IPS DF 19.7 (cell line): ENCODE results near the gene AP1G2.

Experiments
- DNase-seq: peaks from one replicate; pipeline ENCODE4 v3.0.0-alpha.2; 2013; ENCODE audit warnings: low read depth, low spot score

Gene AP1G2

DNA sequence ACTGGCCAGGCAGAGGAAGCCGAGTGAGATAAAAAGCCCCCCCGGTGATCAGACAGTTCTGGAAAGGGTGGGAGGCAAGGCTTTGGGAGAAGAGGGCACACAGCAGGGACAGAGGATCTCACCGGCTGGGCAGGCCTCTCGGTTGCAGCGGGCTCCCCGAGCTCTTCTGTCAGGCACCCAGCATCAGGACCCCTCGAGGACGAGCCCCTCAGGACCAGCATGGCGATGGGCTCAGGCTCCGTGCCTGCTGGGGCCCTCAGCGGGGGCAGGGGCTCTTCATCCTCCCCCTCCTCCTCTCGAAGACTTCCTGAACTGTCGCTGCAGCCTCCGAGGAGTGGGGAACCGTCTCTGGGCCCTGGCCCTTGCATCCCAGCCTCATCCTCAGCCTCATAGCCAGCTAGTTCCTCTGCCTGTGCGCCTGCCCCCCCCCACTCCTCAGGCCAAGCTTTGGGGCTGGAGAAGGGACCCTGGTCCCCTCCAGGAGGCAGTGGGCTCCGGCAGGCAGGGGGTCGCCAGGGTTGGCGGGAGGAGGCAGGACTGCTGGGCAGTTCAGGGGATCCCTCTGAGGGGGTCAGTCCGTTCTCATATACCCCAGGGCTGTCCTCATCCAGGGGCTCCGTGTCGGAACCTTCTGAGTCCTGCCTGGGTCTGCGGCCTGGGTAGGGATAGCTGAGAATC, 3.4 kb upstream of the AP1G2 start:
- no peak for DNase-seq

DNA sequence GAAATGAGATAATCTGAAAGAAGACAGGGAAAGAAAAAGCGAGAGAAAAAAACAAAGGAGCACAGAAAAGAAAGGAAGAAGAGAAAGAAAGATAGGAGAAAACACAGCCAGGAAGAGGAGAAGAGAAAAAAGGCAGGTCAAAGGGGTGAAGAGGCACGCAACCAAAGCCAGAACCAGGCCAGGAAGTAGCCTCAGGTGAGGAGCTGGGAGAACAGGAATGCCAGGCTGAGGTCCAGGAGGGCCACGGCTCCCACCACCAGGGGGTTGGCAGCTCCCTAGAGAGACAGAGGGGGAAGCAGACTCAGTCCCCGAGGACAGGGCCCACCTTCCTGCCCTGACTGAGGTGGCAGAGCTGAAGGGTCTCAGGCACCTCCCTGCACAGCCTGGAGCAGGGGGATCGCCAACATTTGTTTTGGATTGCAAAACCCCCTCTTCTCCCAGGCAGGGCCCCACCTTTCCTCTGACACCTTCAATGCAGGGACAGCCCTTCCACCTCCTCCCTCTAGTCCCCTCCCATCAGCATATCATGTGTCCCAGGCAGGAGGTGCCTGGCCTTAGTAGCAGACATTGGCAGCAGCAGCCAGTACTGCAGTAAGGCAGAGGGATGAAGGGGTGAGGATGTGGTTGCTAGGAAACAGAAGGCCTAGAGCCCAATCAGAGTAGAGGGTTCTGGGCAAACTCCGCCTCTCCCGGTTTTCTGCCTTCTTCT, 2.0 kb upstream of the AP1G2 start:
- DNase-seq = no peak

DNA sequence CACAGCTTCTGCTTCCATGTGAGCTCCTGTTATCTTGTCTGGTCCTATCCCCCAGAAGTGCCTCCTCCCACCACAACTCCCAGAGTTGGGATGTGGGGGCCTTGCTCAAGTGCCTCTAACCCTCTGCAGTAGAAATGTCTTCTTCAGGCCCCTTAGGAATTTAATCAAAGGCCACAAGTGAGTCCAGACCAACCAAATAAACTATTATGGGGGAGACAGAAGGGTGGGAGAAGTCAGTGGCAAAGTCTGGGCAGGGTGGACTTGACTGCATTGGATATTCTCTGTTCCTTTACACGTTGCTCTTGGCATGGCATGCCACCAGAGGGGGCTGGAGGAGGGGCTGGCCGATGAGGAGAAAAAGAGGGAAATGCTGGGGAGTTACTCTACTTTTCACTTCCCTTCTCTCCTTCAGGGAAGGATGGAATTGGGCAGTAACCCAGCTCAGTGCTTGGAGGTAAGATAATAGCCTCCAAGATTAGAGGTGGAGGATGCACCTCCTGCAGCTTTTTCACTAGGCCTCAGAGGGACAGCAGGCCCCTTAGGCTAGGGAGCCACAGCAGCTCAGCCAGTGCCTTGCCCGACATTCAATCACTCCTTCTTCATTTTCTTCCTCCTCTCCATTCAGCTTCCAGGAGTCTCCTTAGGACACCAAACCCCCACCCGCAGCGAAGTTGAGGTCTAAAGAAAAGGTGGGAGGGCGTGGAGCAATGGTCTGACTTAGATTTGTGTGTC, 1.2 kb upstream of the AP1G2 start:
- no peak for DNase-seq

DNA sequence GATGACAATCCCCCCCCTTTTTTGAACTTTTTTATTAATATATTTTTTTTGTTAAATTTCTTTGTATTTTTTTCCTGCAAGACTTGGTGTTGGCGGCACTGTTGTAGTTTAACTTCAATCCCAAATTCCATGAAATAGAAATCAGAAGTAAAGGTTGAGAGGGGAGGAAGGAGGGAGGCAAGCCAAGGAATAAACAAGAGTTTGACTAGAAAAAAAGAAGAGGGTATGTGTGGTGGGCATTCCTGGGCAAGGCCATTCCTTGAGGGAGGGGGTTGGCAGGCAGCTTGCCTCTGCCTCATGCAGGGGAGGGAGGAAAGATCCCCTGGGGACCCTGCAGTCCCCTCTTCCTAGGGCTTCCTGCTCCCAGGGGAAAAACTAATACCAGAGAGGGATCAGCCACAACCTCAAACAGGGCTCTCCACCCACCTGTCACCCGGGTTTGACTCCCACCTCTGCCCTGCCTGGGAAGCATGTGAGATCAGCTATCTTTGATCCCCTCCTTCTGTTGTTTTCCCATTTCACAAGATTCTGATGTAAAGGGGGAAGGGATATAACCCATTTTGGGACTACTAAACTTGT, 519 bp upstream of the AP1G2 start:
- DNase-seq = no peak

DNA sequence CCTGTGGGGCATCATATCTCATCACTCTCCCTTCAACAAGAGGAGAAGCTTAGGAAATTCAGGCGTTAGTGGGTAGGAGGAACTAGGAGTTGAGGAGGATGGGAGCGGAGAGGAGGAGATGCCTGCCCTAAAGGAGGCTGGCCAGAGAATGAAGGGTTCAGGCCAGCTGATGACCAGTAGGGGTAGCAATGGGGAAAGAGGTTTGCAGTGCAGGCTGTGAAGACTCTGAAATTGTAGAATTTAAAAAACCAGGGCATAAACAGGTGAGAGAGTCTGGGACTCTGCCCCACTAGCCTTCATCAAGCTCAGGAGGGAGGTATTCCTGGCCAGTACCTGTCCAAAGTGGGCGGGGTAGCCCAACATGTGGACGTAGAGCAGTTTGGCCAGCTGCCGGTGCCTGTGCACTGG, 809 bp downstream of the AP1G2 start:
- DNase-seq = no peak

DNA sequence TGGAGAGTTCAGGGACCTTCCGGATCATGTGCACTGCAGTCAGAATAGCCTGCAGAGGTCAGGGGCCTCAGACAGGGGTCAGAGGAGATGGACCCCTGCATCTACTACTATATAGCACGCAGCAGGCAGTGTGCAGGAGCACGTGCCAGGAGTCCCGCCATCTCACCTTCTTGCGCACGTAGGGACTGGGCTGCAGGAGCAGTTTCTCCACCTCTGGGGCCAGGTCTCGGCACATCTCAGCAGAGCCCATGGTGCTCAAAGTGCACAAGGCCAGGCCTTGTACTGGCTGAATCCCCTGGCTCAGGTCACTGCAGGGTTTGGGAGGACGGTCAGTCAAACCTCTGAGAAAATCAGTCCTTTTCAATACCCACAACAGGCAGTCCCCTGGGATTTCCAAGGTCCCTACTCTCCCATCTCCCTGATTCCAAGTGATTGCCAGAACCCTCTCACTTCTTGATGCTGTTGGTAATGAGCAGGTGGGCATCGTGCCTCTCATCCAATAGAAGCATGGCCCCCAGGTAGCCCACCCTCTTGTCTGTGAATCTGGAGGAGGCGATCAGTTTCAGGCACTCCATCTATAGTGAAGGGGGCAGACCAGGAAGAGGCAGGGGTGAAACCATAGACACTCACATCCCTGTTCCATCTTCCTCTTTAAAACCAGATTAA, 1.3 kb downstream of the AP1G2 start:
- no peak for DNase-seq

DNA sequence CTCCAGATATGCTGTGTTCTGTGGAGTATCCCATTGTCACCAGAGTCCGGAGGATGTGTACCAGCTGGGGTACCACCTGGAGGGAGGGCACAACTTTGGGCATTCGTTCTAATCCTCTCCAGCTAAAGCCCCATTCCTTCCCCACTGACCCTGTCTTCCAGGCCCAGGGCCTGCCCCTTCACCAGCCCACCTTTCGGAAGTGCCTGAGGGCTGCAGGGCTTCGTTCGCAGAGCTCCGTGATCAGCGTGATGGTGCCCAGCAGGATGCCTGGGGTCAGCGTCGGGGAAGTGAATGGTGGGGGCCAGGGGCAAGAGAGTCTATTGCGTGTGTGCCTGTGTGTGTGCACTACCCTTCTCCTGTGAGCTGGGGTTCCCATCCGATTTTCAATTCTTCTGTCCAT, 2.0 kb downstream of the AP1G2 start:
- DNase-seq = no peak

DNA sequence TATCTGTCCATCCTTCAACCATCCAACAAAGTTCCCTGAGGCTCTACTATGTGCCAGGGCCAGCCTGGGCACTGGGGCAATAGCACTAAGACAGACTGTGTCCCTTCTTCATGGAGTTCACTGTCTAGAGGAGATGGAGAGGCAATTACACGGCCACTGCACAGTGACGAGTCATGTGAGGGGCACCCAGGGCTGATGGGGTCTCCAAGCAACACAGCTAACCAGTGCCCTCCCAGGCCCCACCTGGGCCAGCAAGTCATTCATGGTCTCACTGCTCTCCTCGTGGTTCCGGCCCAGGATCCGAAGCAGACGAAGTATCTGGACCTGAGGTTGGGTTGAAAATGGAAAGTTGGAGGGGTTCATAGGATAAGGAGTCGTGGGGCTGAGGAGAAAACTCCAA, 2.7 kb downstream of the AP1G2 start:
- no peak for DNase-seq

DNA sequence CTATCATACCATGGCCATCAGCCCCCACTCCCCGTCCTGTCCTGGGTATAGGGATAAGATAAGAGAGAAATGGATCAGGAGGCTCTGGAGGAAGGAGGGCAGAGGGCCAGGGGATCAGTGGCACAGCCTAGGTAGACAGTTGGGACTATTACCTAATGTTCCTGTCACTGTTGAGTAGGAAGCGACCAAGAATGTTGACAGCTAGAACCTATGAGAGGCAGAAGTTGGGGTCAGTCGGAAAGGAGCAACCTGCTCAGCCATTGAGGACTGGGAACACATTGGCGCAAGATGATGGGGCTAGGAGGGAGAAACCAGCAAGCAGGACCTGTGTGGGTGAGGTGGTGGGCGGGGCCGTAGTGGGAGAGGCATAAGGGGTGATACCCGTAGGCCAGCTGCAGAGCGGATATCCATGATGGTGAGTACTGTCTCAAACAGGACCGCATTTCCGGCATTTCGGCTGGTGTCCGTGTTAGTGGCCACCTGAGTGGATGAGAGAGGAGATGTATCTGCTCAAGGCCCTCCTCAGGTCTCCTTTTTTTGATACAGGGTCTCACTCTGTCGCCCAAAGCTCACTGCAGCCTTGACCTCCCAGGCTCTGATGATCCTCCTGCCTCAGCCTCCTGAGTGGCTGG, 3.3 kb downstream of the AP1G2 start:
- DNase-seq = no peak

DNA sequence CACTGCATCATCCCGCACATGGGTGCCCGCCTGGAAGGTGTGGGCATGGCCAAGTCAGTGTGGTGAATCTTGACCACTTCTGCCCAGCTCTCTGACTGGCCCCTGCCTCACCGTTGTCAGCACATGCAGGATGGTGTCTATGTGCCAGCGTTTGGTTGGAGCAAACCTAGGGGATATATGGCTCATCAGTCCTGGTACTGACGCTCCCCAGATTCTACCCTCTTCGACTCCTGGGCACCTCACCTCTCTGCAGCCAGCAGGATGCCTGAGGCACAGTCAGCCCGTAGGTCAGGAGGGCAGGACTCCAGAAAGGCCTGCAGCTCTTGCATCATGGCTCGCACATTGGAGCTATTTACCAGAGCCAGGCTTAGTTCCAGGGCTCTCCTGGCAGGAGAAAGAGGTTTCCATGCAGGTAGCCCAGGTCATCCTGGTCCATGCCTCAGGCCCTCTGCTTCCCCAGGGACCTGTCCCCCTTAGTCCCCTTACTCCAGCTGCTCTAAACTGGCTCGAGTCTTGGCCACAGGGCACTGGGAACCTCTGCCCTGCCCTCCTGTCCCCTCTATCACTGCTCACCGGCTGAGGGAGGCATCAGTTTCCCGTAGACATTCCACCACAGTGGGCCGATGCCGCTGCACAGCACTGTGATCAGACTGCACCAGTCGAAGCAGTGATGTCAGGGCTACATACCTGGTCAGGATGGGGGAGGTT, 4.0 kb downstream of the AP1G2 start:
- no peak for DNase-seq

DNA sequence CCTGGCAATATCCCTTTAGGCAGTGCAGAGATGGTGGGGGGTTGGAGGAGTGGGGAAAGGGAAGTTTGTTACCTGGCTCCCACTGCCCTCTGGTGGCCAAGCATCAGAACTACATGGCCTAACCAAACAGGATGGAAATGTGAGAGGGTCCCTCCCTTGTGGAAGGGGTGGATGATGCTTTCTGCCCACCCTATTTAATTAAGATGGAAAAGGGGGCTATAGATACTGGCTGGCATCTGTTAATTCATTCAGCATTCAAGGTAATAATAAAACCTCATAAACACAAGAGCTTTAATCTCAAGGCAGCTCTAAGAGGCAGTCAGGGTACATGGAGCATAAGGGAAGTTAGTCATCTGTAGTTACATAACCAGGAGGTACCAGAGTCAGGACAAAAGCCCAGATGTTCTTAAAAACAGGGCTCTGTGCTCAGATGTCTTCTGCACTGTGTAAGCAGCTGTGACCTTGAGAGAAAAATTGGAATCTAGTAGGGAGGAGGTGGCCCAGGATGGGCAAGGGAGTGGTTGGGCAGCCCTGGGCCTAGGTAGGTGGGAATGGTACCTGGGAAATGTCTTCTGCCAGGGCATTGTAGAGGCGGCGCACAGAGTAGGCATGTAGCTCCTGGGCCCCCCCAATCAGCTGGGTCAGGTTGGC, 4.6 kb downstream of the AP1G2 start:
- no peak for DNase-seq

DNA sequence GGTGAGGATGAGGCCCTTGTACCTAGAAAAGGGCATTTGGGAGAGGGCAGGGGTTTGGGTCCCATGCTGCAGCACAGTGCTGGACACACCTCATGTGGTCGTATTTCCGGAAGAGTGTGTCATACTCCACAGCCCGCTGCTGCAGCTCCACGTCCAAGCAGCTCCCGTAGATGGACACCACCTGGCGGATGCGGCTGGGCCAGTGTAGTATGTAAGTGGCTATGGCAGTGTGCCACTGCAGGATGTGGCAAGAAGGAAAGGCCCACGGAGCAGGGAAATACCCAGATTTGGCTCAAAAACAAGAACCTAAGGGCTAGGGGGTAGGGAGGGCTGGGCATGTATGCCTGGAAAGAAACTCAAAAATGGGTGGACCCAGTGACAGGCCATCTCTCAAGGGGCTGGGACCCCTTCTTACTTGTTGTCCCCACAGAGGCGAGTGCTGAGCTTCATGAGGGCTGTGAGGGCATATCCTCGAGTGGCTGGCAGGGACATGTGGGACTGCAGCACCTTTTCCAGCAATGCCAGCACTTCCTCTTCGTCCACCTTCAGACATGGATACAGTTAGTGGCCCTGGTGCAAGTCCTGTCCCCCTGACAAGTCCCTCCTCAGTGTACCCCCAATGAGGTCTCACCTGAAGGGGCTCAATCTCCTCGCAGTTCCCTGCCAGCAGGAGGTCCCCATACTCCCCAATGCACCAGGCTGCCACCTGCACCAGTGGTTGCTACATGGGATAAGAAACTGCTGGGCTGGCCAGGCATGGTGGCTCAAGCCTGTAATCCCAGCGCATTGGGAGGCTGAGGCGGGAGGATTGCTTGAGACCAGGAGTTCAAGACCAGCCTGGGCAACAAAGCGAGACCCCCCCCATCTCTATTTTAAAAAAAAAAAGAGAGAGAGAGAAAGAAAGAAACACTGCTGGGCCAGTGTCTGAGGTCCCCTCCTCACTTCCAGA, 5.4 kb downstream of the AP1G2 start:
- DNase-seq = no peak

DNA sequence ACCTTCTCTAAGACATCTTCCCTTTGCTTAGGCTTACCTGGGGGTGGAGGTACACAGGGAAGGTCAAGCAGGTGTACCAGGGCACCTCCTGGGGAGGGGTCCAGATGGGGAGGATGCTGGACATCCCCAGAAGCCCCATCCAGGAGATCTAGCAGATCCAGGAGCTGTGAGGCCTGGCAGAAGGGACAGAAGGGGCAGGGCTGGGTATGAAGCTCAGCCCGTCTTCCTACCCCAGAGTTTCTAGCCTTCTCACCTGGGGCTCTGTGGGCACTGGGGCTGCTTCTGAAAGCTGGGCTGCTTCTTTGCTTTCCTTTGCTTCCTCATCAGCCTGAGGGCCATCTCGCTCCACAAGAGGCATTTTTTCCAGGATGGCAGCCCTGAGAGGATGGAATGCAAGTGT, 6.3 kb downstream of the AP1G2 start:
- no peak for DNase-seq

DNA sequence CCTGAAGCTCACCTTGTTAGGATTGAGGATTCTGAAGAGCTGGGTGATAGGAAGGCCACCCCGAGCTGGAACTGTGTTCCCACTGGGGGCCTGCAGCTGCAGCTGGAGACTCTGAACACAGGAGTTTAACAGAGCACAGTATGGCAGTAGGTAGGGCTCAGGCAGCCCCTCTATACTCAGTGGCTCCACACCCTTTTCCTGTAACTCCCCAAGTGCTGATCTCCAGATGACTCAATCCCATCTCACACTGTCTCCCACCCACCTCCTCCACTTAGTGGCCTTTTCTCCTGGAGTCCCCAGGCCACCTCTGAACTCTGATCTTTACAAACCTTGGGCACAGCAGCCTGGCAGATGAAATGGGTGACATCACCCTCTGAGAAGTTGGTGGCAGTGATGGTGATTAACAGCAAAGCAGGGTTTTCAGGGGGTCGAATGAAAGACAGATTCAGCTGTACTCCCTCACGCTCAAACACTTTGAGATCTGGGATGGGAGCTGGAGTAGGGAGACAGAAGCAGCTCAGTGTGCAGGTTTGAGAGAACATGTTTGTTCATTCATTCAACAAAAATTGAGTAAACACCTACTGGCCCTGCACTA, 7.6 kb downstream of the AP1G2 start:
- DNase-seq = no peak

DNA sequence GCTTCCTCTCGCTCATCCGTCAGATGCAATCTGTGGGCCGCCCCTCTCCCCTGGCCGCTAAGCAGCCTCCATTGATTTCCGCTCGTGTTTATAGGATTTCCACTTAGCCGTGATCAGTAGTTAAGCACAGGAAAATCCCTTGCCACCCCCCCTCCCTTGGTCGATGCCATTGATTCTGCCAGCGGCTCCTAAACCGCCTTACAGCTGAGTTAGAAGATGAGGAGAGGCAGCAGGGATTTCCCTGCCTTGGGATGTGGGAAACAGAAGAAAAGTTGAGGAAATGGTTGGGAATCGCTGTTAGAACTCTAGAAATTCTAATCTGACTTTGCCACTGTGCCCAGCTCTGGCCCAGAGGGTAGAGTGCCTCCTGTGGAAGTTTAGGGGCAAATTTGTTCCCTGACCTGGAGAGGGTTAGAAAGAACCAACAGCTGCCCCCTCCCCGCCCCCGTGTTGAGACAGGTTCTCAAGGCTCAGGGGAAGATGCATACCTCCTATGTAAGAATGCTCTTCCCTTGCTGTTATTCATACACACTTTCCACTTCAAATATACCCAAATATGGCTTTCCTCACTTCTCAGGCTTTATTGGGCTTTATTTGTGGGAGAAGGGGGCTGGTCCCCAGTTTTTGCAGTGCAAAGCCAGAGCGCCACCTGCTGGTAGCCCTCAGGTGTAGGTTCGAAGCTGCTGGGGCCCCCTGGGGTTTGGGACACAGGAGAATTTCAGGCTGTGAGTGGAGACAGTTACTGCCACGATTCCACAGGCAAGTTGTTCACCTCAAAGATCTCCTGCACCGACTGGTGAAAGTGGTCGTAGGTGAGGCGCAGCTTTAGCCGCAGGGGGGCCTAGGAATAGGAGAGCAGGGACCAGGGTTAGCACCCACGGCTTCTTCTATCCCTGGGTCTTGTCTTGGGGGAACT, 8.3 kb downstream of the AP1G2 start:
- no peak for DNase-seq

DNA sequence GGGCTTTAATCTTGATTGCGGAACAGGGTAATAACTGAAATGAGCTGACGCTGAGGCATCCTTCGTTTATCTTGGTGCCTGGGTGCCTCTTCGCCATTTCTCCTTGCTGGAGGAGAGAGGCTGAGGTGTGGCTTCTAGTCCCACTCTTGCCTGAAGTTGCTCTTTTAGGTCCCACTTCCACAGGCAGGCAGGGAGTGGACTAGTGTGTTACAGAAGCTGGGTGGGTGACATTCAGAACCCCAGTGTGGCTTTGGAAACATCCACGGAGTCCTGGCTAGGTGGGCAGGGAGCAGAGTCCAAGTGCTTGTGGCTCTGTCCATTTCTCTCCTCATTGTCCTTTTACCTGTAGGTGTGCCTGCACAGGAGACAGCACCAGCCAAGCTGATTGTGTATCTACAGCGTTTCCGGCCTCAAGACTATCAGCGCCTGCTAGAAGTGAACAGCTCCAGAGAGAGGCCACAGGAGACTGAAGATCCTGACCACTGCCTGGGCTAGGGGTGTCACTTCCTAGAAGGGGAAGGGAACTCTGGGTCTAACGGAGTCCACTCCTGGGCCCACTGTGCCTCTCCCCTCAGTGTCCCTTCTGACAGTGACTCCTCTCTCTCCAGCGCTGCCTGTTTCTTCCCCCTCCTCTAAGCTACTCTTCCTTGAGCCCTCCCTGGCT, 9.1 kb downstream of the AP1G2 start:
- DNase-seq = no peak

DNA sequence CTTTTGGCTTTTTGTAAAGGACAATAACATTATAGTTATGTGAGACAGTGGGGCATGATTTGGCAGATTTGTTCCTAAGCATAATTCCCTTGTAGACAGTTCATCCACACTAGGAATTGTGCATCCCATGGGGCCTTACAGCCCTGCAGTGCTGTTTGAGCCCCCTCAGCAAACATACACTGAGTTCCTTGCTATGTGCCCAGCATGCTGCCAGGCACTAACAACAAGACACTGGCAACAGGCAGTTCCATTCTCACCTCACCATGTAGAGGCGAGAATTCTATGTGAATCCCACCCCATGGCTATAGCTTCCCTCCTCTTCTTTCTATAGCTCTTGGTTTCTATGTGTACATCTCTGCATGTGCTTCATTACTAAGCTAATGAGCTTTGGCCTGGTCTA, 9.6 kb downstream of the AP1G2 start:
- no peak for DNase-seq
